Mucosa of stomach (tissue), 1 donor: ENCODE measurements around the gene KMT2A.
"Not testable (repeated sequence)": the region's sequence is repeated elsewhere in the genome, so short reads cannot be mapped to it uniquely, and the experiment has no call there.

Experiments
- H3K27me3 ChIP-seq: one replicate; pipeline ENCODE4 v1.7.0; 2013; ENCODE audit warnings: mild to moderate bottlenecking, low read length; ENCODE audit not compliant: control insufficient read depth, insufficient read depth
- H3K36me3 ChIP-seq: one replicate; pipeline ENCODE4 v1.7.0; 2013; ENCODE audit warnings: low read length; ENCODE audit not compliant: control insufficient read depth, insufficient read depth
- H3K4me1 ChIP-seq: one replicate; pipeline ENCODE4 v1.7.0; 2013; ENCODE audit warnings: mild to moderate bottlenecking, low read length; ENCODE audit not compliant: control insufficient read depth, insufficient read depth
- H3K4me3 ChIP-seq: one replicate; pipeline ENCODE4 v1.7.0; 2013; ENCODE audit warnings: low read length
- H3K9ac ChIP-seq: one replicate; pipeline ENCODE4 v1.7.0; 2013; ENCODE audit warnings: mild to moderate bottlenecking, low read length, moderate library complexity
- H3K9me3 ChIP-seq: one replicate; pipeline ENCODE4 v1.7.0; 2013; ENCODE audit warnings: mild to moderate bottlenecking, low read length, moderate library complexity; ENCODE audit not compliant: control insufficient read depth
- donor health status: Pancreatic carcinoma.

Gene KMT2A

GRCh38 chr11:118435893-118436624, at the start of gene KMT2A:
Gene KMT2A (plus strand): TSS chr11:118436492. CDS start chr11:118436513, 21 bp downstream.
- Histone ChIP-seq H3K27me3 (no peaks in the 10 kb centered on the region), H3K4me1 (peaks cover 31% of the 10 kb centered on the region), H3K4me3 (peak within 1 kb of the TSS; percentile 80), H3K9ac (peak within 1 kb of the TSS; percentile 84), H3K36me3 (no peaks in the 10 kb centered on the region), H3K9me3 (no peaks in the 10 kb centered on the region)

- Histone ChIP-seq H3K9me3 (no peaks in the 10 kb centered on the region), H3K4me1 (no peaks in the 10 kb centered on the region), H3K4me3 (no peak overlapping the region), H3K9ac (no peak overlapping the region), H3K36me3 (peaks cover 5% of the 10 kb centered on the region), H3K27me3 (no peaks in the 10 kb centered on the region)
Observed at GRCh38 chr11:118396097-118396501, 40.2 kb upstream of the KMT2A start.

DNA sequence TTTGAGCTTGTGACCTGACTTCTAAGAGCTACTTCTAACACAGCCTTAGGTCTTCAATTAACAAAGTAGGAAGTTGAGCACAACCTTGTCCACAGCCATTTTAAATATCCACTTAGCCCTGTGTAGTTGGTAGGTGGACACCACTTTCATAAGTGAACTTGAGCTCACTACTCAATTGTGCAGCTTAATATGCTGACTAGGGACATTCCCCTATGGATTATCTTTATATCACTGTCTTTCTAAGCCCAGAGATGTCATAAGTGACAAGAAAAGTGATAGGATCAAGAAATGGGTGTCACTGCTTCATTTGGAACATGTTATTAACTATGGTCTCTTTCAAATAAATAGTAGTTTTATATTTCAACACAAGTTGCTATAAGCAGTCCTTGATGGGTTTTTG, 38.8 kb upstream of the KMT2A start:
- Histone ChIP-seq H3K36me3 (peaks cover 3% of the 10 kb centered on the region), H3K4me3 (no peak overlapping the region), H3K4me1 (no peaks in the 10 kb centered on the region), H3K9ac (no peak overlapping the region), H3K9me3 (no peaks in the 10 kb centered on the region), H3K27me3 (no peaks in the 10 kb centered on the region)

DNA sequence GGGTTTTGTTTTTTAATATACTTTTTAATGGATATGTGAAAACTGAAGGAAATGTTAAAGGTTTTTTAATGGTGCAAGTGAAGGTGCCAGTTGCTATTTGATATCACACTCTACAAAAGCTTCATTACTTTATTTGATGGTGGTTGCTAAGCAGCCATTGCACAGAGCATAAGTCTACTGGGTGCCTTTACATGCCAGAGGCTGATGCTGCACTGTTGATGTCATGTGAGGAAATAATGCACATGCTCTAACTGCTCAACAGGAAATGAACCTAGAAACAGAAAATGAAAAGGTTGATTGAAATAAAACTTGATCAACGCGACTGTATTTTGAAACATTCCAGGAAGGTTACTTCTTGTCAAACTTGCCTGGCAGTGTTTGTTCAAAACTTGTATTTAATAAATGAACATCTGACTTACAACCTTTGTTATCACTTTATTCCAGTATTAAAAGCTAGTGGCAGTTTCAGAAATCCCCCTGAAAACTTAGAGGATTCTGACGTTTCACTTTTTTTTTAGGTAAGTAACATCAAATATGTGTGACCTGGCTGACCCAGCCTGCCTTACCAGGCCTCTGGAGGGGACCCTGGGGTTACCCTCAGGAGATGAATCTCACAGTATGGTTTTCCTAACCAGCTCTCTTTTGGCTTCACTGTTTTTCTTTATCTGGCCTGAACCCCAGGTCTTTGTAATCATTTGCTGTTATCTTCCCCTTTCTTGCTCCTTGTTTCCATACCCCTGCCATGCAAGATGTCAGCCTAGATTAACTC, 37.3 kb upstream of the KMT2A start:
- H3K4me1 ChIP-seq, result peaks cover 10% of the 10 kb centered on the region
- no peak overlapping the region for H3K4me3 ChIP-seq
- no peaks in the 10 kb centered on the region for H3K27me3 ChIP-seq
- H3K36me3 ChIP-seq, result no peaks in the 10 kb centered on the region
- no peaks in the 10 kb centered on the region for H3K9me3 ChIP-seq
- no peak overlapping the region for H3K9ac ChIP-seq

GRCh38 chr11:118401151-118401879, 35.0 kb upstream of the KMT2A start, which contains the start of gene ATP5MG:
Gene ATP5MG (plus strand): TSS chr11:118401606. CDS start chr11:118401666, 60 bp downstream.
- Histone ChIP-seq H3K9ac (peak within 1 kb of the TSS; percentile 69), H3K4me3 (peak within 1 kb of the TSS; percentile 91), H3K9me3 (no peaks in the 10 kb centered on the region), H3K4me1 (peaks cover 10% of the 10 kb centered on the region), H3K27me3 (no peaks in the 10 kb centered on the region), H3K36me3 (no peaks in the 10 kb centered on the region)

DNA sequence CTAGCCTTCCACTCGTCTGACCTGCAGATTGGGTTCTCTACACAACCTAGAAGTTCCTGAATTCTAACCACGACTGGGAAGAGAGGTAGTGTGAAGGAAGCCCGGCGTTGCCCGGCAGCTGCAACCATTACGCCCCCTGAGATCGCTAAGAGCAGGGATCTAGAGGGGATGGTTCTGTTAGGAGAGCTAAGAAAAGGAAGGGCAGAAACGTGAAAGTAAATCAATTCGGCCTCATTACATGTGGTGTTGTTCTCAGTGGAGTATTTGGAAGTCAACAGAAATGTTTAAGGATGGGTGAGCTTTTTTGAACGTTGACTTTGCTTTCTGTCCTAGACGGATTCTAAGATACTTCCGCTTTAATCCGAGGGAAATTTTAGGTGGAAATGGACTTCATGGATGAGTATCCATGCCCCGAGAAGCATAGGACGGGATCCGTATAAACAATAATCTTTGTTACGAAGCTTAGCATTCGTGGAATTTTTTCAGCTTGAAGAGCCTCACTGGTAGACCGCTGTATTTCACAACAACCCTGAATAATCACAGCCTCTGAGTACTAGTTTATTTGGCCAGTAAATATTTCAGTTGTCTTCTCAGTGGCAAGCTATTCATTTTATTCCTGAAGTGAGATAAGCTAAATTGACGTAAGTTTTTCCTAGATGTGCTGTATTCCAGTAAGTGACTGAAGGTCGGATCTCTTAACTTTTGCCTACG, 34.3 kb upstream of the KMT2A start:
- H3K36me3 ChIP-seq, result no peaks in the 10 kb centered on the region
- H3K9me3 ChIP-seq, result no peaks in the 10 kb centered on the region
- H3K4me3 ChIP-seq, result peak overlapping the region; percentile 91
- peak overlapping the region; percentile 69 for H3K9ac ChIP-seq
- peaks cover 10% of the 10 kb centered on the region for H3K4me1 ChIP-seq
- H3K27me3 ChIP-seq, result no peaks in the 10 kb centered on the region

- H3K4me1 ChIP-seq, H3K27me3 ChIP-seq, H3K36me3 ChIP-seq, H3K9me3 ChIP-seq: not testable (repeated sequence)
- H3K9ac ChIP-seq, result peak overlapping the region; percentile 69
- peak overlapping the region; percentile 91 for H3K4me3 ChIP-seq
Observed at GRCh38 chr11:118402594-118402993, 33.7 kb upstream of the KMT2A start.

DNA sequence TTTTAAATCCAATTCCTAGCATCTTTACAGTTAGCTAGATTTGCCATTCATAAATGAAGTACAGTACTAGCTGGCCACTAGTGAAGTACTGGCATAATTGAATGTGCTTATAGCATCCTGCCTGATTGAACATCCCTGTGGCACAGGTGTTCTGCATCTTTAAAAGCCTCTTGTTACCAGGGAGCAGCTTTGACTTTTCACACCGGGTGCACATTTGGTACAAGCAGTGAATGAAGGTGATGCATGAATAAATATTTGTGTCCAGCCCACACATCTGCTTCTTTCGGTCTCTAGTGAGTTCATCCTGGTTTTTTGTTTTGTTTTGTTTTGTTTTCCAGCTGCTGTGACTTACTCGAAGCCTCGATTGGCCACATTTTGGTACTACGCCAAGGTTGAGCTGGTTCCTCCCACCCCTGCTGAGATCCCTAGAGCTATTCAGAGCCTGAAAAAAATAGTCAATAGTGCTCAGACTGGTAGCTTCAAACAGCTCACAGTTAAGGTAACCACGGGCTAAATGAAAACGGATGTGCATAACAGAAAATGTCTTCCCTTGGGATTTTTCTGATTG, 29.6 kb upstream of the KMT2A start:
- H3K27me3 ChIP-seq, result no peaks in the 10 kb centered on the region
- no peak overlapping the region for H3K9ac ChIP-seq
- H3K4me1 ChIP-seq, result peaks cover 10% of the 10 kb centered on the region
- H3K36me3 ChIP-seq, result no peaks in the 10 kb centered on the region
- H3K4me3 ChIP-seq, result no peak overlapping the region
- H3K9me3 ChIP-seq, result no peaks in the 10 kb centered on the region

- Histone ChIP-seq H3K4me3 (no peak overlapping the region), H3K9ac (no peak overlapping the region), H3K9me3 (no peaks in the 10 kb centered on the region), H3K36me3 (no peaks in the 10 kb centered on the region), H3K27me3 (no peaks in the 10 kb centered on the region), H3K4me1 (no peaks in the 10 kb centered on the region)
Observed at GRCh38 chr11:118410055-118410745, 26.1 kb upstream of the KMT2A start.

DNA sequence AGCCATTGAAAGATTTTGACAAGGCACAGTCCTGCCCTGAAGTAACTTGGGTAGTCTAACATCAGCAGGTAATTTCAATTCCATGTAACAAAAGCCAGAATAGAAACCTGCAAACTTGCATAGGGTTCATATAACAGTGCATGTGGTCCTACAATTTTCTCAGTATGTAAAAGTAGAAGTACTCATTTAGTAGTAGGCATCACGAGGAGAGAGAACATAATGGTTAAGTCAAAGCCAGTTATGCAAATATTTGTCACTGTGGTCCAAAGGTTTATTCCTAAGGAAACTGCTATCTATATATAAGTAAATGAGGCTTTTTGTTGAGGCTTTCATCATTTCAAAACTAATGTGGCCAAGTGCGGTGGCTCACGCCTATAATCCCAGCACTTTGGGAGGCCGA, 24.8 kb upstream of the KMT2A start:
- H3K9ac ChIP-seq, result no peak overlapping the region
- no peak overlapping the region for H3K4me3 ChIP-seq
- H3K27me3 ChIP-seq, result no peaks in the 10 kb centered on the region
- no peaks in the 10 kb centered on the region for H3K36me3 ChIP-seq
- H3K9me3 ChIP-seq, result no peaks in the 10 kb centered on the region
- H3K4me1 ChIP-seq, result no peaks in the 10 kb centered on the region

DNA sequence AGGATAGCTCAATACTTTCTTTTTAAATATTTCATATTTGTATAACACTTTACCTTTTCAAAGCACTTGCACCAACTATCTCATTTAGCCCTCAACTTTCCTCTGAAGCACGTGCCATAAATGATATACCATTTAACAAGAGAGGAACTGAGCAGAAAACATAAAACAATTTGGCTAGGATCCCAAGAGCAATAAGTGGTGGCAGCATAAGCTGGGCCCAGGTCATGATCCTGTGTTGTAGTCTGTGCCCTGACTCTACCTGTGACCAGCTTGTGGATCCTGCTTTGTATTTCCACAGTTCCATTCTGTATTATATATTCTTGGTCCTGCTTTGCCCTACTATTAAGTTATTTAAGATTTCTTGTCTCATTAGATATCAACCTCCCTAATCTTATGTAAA, 23.4 kb upstream of the KMT2A start:
- Histone ChIP-seq H3K27me3 (no peaks in the 10 kb centered on the region), H3K4me3 (no peak overlapping the region), H3K36me3 (no peaks in the 10 kb centered on the region), H3K9ac (no peak overlapping the region), H3K9me3 (no peaks in the 10 kb centered on the region), H3K4me1 (no peaks in the 10 kb centered on the region)
